Measurements from ENCODE around the gene C11orf68. TPM values are rescaled to one million over a fixed set of nuclear protein-coding genes. Genes with fewer than 3 reads are reported as not detected.

Gene C11orf68
- total and polyA plus RNA-seq, 9 of the 15 experiments (the other 6 are each of a cell fraction or from before 2014, with no cell fraction given), result 3.6 to 35.9 (median 12.8) TPM

- TF ChIP-seq MGA (IDR thresholded peaks at IDR 0.05) (peak; percentile 68), RBM14 (IDR thresholded peaks at IDR 0.05; ENCODE audit: borderline replicate concordance, insufficient read depth, low read depth, low read length) (peak; percentile 43; the same call in 1 of the 2 replicates), GMEB1 (CRISPR knock-in tag; IDR thresholded peaks at IDR 0.05) (peak; percentile 66), SREBF1 (IDR thresholded peaks at IDR 0.05; ENCODE audit: borderline replicate concordance, low read depth, low read length) (no peak), ELK3 (CRISPR knock-in tag; IDR thresholded peaks at IDR 0.05) (peak; percentile 53; the same call in 1 of the 2 replicates), TCFL5 (CRISPR knock-in tag; conservative IDR thresholded peaks at IDR 0.05) (no peak), CHD2 (IDR thresholded peaks at IDR 0.05; ENCODE audit: low read depth, low read length) (peak; percentile 21; the same call in 1 of the 2 replicates), DACH1 (IDR thresholded peaks at IDR 0.05; ENCODE audit: partially characterized antibody) (no peak), SP1 (CRISPR knock-in tag; IDR thresholded peaks at IDR 0.05) (peak; percentile 87)
- TF ChIP-seq, protein P1, sequence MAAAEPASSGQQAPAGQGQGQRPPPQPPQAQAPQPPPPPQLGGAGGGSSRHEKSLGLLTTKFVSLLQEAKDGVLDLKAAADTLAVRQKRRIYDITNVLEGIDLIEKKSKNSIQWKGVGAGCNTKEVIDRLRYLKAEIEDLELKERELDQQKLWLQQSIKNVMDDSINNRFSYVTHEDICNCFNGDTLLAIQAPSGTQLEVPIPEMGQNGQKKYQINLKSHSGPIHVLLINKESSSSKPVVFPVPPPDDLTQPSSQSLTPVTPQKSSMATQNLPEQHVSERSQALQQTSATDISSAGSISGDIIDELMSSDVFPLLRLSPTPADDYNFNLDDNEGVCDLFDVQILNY (CRISPR knock-in tag; IDR thresholded peaks at IDR 0.05), result no peak
Measured at GRCh38 chr11:65890324-65891218, 28.3 kb downstream of the C11orf68 start, which contains the start of gene CCDC85B (continued).
